SK-N-MC (cell line): ENCODE data around the gene ARHGAP23.
"Not testable (repeated sequence)": the region's sequence is repeated elsewhere in the genome, so short reads cannot be mapped to it uniquely, and the experiment has no call there.

Experiments used
- DNase-seq: peaks from one replicate; pipeline ENCODE4 v3.0.0-alpha.2; 2011; ENCODE audit warnings: low read depth, low spot score
- H3K27ac ChIP-seq: fragments of 200-600 bp; sonication (generic); 2 replicates; pipeline ENCODE4 v1.5.1; 2016; ENCODE audit warnings: mixed run types
- H3K36me3 ChIP-seq: fragments of 200-600 bp; sonication (generic); 2 replicates; pipeline ENCODE4 v1.6.1; 2017; ENCODE audit warnings: antibody characterized with exemption, low read length, mixed read lengths; ENCODE audit not compliant: insufficient read depth
- H3K4me3 ChIP-seq: fragments of 200-600 bp; sonication (generic); 2 replicates; pipeline ENCODE4 v1.5.1; 2016
- H3K9ac ChIP-seq: fragments of 200-600 bp; sonication (generic); 2 replicates; pipeline ENCODE4 v1.8.0; 2017; ENCODE audit warnings: mixed run types, mixed read lengths; ENCODE audit not compliant: insufficient read length
- H3K9me3 ChIP-seq: fragments of 200-600 bp; sonication (generic); 2 replicates; pipeline ENCODE4 v1.6.1; 2017; ENCODE audit warnings: low read depth, mild to moderate bottlenecking, antibody characterized with exemption, low read length, moderate library complexity, mixed read lengths
- EZH2 ChIP-seq: fragments of 200-600 bp; sonication (generic); IDR thresholded peaks from one replicate; pipeline ENCODE4 v1.6.1; 2017; ENCODE audit warnings: antibody characterized with exemption
- FOXP2 ChIP-seq: optimal IDR thresholded peaks from 2 replicates; pipeline ENCODE3; 2011; ENCODE audit warnings: mild to moderate bottlenecking, moderate library complexity; ENCODE audit not compliant: insufficient read depth; ENCODE audit errors: extremely low read length, control extremely low read depth
- POLR2AphosphoS5 ChIP-seq: IDR thresholded peaks from 2 replicates; pipeline ENCODE4 v1.6.1; 2012; ENCODE audit warnings: mild to moderate bottlenecking, low read depth, low read length, borderline replicate concordance

Gene ARHGAP23

GRCh38 chr17:38485146-38485468 is 56.8 kb downstream of the ARHGAP23 start:
- TF ChIP-seq POLR2AphosphoS5 (no peak), FOXP2 (no peak), EZH2 (no peak)
- Histone ChIP-seq H3K36me3 (peaks cover 3% of the 10 kb centered on the region; the same call in 1 of the 2 replicates), H3K9me3 (no peaks in the 10 kb centered on the region), H3K9ac (no peak overlapping the region), H3K4me3 (no peak overlapping the region), H3K27ac (no peak overlapping the region)
- DNase-seq, result no peak

DNA sequence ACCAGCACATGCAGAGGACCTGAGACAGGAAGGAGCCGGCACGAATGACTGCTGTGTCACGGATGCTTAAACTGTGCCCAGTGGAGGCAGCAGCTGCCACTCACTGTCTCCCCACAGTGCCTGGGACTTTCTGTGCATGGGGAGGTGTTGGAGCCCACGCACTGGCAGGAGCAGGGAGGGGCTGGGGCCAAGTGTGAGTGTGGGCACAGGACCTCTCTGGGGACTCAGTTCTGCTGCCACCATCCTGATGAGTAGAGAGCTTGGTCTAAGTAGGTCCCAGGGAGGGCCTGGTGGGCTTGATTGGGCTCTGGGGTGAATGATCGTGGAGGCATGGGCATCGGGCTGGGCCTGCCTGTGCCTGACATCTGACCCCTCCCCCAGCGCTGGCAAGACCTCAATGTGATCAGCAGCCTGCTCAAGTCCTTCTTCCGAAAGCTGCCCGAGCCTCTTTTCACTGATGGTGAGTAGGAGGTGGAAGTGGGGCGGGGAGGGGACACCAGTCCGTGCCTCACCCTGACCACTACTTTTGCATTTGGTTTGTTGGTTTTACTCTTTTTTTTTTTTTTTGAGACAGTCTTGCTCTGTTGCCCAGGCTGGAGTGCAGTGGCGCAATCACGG is 57.5 kb downstream of the ARHGAP23 start:
- H3K27ac ChIP-seq, H3K36me3 ChIP-seq, DNase-seq, H3K4me3 ChIP-seq, H3K9me3 ChIP-seq, H3K9ac ChIP-seq: not testable (repeated sequence)

DNA sequence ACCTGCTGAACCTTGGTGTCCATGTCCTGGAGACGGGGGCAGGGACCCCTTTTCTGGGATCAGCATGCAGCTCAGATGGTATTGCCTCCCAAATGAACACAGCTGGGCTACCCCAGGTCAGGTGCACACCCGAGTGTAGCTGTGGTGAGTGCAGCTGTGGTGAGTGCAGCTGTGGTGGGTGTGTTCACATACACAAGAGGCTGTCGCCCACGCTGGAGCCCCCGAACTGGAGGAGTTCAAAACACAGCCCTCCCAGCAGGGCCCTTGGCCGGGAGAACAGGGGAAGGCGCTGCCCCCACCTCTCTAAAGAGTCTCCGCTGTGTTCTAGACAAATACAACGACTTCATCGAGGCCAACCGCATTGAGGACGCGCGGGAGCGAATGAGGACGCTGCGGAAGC is 61.5 kb downstream of the ARHGAP23 start:
- not testable (repeated sequence) for H3K4me3 ChIP-seq, H3K27ac ChIP-seq, DNase-seq, H3K9ac ChIP-seq, H3K9me3 ChIP-seq
- H3K36me3 ChIP-seq, result peaks cover 23% of the 10 kb centered on the region; the same call in 1 of the 2 replicates

DNA sequence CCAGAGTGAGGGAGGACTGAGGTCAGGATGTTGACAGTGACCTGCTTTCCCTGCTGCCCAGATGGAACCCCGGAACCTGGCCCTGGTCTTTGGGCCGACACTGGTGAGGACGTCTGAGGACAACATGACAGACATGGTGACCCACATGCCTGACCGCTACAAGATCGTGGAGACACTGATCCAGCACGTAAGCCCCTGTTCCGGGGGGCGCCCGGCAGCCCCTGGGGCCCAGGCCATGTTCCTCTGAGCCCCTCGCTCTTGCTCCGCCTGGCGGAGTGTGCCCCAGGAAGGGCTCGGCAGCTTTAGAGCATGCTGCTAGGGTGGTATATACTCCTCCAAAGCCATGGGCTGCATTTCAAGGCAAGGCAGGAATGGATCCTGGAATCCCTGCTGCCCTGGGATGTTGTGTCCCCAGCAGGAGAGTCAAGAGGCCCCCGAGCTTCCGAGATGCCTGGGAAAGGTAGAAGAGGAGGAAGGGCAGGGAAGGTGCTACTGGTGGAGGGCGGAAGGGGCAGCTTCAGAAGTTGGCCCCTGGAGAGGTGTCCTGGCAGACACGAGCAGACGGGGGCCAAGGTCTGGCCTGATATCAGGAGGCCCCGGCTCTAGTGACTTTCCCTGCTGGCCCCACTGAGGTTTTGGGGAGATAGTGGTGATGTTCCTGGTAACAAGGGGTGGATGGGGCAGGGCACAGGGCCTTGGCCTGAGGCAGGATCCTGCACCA is 63.2 kb downstream of the ARHGAP23 start:
- DNase-seq, H3K27ac ChIP-seq, H3K4me3 ChIP-seq, H3K9ac ChIP-seq, H3K9me3 ChIP-seq: not testable (repeated sequence)
- peaks cover 23% of the 10 kb centered on the region; the same call in 1 of the 2 replicates for H3K36me3 ChIP-seq

GRCh38 chr17:38492067-38493040 is 64.1 kb downstream of the ARHGAP23 start:
- not testable (repeated sequence) for H3K9me3 ChIP-seq, H3K4me3 ChIP-seq, H3K27ac ChIP-seq, H3K9ac ChIP-seq
- peaks cover 20% of the 10 kb centered on the region; the same call in 1 of the 2 replicates for H3K36me3 ChIP-seq
- peak; percentile 44 for DNase-seq

DNA sequence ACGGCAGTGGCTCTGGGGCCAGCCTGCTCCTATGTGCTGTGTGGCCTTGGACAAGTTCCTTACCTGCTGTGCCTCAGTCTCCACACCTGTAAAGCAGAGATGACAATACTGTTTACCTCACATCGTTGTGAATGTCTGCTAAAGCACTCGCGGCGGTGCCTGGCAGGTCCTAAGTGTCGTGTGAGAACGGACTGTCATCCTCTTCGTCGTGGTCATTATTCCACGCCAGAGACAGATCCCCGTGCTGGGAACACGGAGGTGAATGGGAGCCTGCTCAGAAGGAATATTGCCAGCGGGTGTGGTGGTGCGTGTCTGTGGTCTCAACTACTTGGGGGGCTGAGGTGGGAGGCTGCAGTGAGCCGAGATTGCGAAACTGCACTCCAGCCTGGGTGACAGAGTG is 65.9 kb downstream of the ARHGAP23 start:
- H3K36me3 ChIP-seq, result peaks cover 20% of the 10 kb centered on the region; the same call in 1 of the 2 replicates
- H3K27ac ChIP-seq, DNase-seq, H3K4me3 ChIP-seq, H3K9me3 ChIP-seq, H3K9ac ChIP-seq: not testable (repeated sequence)

GRCh38 chr17:38497656-38498055 is 69.4 kb downstream of the ARHGAP23 start:
- not testable (repeated sequence) for DNase-seq
- peaks cover 21% of the 10 kb centered on the region; the same call in 1 of the 2 replicates for H3K36me3 ChIP-seq

DNA sequence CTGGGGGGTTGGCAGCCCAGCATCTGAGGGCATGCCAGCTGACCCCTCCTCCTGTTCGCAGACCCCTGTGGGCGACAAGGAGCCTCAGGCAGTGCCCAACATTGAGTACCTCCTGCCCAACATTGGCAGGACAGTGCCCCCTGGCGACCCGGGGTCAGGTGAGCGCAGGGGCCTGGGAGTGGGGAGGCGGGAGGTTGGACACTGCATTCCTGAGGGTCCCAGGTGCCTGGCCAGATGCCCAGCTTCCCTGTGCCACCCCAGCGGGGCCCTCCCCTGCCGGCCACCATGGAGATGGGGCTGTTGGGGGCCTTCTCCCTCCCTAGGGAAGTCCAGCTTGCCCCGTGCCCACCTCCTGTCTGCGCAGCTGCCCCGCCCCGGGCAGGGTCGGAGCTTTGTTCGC is 70.1 kb downstream of the ARHGAP23 start:
- DNase-seq, result no peak
- Histone ChIP-seq H3K4me3 (no peak overlapping the region), H3K36me3 (peaks cover 15% of the 10 kb centered on the region; the same call in 1 of the 2 replicates), H3K27ac (no peak overlapping the region), H3K9me3 (no peaks in the 10 kb centered on the region), H3K9ac (no peak overlapping the region)
- TF ChIP-seq FOXP2, result no peak
- TF ChIP-seq POLR2AphosphoS5, result no peak
- TF ChIP-seq EZH2, result no peak

More at GRCh38 chr17:38497656-38498055, 69.4 kb downstream of the ARHGAP23 start:
- not testable (repeated sequence) for H3K9ac ChIP-seq, H3K9me3 ChIP-seq, H3K4me3 ChIP-seq, H3K27ac ChIP-seq

GRCh38 chr17:38499230-38499629 is 71.0 kb downstream of the ARHGAP23 start:
- not testable (repeated sequence) for H3K36me3 ChIP-seq, H3K9ac ChIP-seq, H3K9me3 ChIP-seq, DNase-seq, H3K4me3 ChIP-seq, H3K27ac ChIP-seq

DNA sequence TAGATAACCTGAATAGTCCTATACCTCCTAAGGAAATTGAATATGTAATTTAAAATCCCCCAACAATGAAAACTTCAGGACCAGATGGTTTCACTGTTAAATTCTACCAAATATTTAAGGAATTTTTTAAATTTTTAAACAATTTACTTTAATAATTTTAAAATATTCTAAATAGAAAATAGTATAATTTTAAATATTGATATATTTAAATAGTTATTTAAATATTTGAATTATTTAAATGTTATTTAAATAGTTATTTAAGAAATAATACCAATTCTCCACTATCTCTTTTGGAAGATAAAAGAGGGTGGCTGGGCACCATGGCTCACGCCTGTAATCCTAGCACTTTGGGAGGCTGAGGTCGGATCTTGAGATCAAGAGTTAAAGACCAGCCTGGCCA is 73.5 kb downstream of the ARHGAP23 start:
- not testable (repeated sequence) for H3K27ac ChIP-seq, H3K4me3 ChIP-seq, H3K9ac ChIP-seq, H3K36me3 ChIP-seq, DNase-seq, H3K9me3 ChIP-seq

DNA sequence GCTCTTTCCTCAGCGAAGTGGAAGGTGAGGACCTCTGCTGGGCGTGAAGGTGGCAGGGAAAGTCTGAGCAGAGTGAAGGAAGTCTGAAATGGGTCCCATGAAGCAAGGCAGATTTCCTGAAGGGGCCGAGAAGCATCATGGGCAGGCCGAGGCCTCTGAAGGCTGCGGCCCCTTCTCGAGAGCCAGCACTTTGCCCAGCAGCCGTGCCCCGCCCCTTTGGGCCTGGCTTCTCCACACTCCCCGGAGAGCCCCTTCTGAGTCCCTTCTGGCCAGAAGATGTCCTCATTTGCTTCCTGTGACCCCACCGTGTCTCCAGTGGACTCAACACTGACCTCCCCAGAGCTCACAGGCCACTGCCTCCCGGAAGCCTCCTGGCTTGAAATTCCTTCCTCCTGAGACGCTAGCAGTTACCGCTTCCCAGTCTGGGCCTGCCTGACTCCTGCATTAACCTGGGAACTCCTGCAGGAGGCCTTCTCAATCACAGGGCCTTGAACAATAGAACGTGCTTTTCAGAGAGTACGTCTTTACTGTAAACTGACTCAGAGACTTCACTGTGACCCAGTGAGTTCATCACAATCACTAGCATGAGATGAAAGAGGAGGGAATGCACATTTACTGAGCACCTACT is 75.1 kb downstream of the ARHGAP23 start:
- H3K36me3 ChIP-seq, H3K9me3 ChIP-seq, H3K9ac ChIP-seq, H3K27ac ChIP-seq, DNase-seq, H3K4me3 ChIP-seq: not testable (repeated sequence)
